ENCODE measurements around the gene PLCL2.

Gene PLCL2

DNA sequence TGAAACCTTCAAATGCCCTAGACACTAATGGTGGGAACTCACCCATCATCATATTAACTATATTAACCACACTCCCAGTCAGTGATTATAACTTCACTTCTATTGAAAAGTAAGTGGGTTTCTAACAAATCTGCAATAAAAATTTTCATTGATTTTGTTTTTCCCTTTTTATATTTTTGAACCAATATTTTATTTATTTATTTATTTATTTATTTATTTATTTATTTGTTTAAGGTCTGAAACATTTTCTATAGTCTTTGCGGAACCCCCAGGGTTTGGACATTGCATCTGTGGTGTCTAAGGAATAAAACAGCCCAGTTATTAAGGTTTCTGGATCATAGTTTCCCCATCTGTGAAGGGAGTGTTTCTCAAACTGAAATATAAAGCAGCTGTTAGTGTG, 16.2 kb upstream of the PLCL2 start:
- Histone ChIP-seq H3K36me3 (ENCODE audit: insufficient read depth) (no peaks in the 10 kb centered on the region), H3K4me2 (no peak overlapping the region), H3K27ac (no peak overlapping the region), H2AFZ (ENCODE audit: low read depth) (no peak overlapping the region), H4K20me1 (ENCODE audit: insufficient read depth) (no peaks in the 10 kb centered on the region), H3K4me3 (IDR thresholded peaks at IDR 0.05; ENCODE audit: insufficient read depth, low read depth, low read length) (no peak overlapping the region), H3K79me2 (ENCODE audit: insufficient read depth, low read depth) (no peaks in the 10 kb centered on the region), H3K27me3 (ENCODE audit: insufficient read depth, low read depth) (no peaks in the 10 kb centered on the region), H3K9ac (no peak overlapping the region), H3K4me1 (ENCODE audit: low read depth, poor library complexity, severe bottlenecking) (peaks cover 21% of the 10 kb centered on the region)
- TF ChIP-seq, protein P1, sequence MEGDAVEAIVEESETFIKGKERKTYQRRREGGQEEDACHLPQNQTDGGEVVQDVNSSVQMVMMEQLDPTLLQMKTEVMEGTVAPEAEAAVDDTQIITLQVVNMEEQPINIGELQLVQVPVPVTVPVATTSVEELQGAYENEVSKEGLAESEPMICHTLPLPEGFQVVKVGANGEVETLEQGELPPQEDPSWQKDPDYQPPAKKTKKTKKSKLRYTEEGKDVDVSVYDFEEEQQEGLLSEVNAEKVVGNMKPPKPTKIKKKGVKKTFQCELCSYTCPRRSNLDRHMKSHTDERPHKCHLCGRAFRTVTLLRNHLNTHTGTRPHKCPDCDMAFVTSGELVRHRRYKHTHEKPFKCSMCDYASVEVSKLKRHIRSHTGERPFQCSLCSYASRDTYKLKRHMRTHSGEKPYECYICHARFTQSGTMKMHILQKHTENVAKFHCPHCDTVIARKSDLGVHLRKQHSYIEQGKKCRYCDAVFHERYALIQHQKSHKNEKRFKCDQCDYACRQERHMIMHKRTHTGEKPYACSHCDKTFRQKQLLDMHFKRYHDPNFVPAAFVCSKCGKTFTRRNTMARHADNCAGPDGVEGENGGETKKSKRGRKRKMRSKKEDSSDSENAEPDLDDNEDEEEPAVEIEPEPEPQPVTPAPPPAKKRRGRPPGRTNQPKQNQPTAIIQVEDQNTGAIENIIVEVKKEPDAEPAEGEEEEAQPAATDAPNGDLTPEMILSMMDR (conservative IDR thresholded peaks at IDR 0.05; ENCODE audit: low read depth, low read length), result no peak

DNA sequence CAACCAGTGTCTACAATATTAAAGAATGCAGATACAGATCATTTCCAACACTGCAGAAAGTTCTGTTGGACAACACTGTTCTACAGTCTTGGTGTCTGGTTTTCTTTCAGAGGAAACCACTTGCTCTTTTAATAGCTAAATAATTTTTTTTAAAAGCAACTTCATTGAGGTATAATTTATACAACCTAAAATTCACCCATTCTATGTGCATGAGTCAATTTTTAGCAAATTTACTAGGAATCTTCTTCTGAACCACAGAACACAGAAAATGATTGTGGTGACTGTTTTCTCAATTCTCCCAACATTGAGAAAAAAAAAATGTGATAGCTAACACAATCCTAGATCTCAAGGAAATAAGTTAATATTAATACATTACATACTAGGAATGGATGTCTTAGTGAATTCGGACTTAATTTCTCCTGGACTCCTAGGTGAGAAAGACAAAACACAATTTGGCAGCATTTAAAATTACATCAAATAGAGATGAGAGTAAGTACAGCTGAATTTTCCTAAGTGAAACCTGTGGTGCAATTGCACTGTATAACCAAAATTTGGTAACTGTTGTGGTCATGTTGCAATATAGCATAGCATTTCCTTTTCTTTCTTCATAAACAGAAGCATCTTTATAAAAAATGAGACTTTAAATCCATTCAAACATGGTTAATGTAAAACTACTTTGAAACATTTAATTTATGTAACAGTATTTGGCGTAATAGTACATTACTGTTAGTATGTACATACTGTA, 15.3 kb upstream of the PLCL2 start:
- no peaks in the 10 kb centered on the region for H4K20me1 ChIP-seq (ENCODE audit: insufficient read depth)
- H3K36me3 ChIP-seq (ENCODE audit: insufficient read depth), result no peaks in the 10 kb centered on the region
- no peak overlapping the region for H3K27ac ChIP-seq
- H3K79me2 ChIP-seq (ENCODE audit: insufficient read depth, low read depth), result no peaks in the 10 kb centered on the region
- H2AFZ ChIP-seq (ENCODE audit: low read depth), result no peak overlapping the region
- H3K27me3 ChIP-seq (ENCODE audit: insufficient read depth, low read depth), result no peaks in the 10 kb centered on the region
- TF ChIP-seq, protein P1 (conservative IDR thresholded peaks at IDR 0.05; ENCODE audit: low read depth, low read length), result no peak
- H3K9ac ChIP-seq, result no peak overlapping the region
- H3K4me1 ChIP-seq (ENCODE audit: low read depth, poor library complexity, severe bottlenecking), result peaks cover 21% of the 10 kb centered on the region
- H3K4me2 ChIP-seq, result no peak overlapping the region
- no peak overlapping the region for H3K4me3 ChIP-seq (IDR thresholded peaks at IDR 0.05; ENCODE audit: insufficient read depth, low read depth, low read length)

DNA sequence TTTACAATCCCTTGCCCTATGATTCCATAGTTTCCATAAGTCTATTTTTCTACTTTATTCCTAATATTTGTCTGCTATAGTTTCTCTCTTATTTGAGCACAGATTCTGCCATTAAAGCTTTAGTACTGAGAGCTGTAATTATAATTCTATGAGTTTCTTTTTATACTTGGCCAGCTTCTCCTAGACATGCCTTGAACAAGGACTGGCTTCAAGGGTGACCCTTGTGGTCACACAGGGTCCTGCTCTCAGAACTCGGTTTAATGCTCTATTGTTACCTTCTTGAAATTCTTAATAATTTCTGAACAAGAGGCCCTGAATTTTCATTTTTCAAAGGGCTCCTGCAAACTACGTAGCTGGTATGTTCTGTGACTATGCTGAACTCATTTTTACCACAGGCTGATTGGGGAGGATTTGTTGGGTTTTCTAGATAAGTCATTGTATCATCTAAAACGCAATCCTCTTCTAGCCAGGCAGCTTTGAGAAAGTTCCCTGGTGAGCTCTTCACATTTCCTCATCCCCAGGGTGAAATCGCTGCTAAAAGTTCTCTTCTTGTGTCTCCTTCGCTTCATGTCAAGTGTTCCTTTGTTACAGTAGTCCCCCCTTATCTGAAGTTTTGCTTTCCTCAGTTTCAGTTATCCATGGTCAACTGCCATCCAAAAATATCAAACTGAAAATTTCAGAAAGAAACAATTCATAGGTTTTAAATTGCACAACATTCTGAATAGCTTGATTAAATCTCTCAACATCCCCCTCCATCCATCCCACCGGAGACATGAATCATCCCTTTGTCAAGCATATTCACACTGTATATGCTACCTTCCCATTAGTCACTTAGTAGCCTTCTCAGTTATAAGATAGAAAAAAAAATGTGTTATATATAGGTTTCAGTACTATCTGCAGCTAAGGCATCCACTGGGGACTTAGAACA, 12.6 kb upstream of the PLCL2 start:
- no peaks in the 10 kb centered on the region for H4K20me1 ChIP-seq (ENCODE audit: insufficient read depth)
- no peak overlapping the region for H3K4me3 ChIP-seq (IDR thresholded peaks at IDR 0.05; ENCODE audit: insufficient read depth, low read depth, low read length)
- no peak overlapping the region for H3K9ac ChIP-seq
- H3K27ac ChIP-seq, result no peak overlapping the region
- no peaks in the 10 kb centered on the region for H3K36me3 ChIP-seq (ENCODE audit: insufficient read depth)
- H3K4me2 ChIP-seq, result no peak overlapping the region
- no peak overlapping the region for H2AFZ ChIP-seq (ENCODE audit: low read depth)
- H3K79me2 ChIP-seq (ENCODE audit: insufficient read depth, low read depth), result no peaks in the 10 kb centered on the region
- peaks cover 8% of the 10 kb centered on the region for H3K4me1 ChIP-seq (ENCODE audit: low read depth, poor library complexity, severe bottlenecking)
- H3K27me3 ChIP-seq (ENCODE audit: insufficient read depth, low read depth), result no peaks in the 10 kb centered on the region
- TF ChIP-seq, protein P1 (conservative IDR thresholded peaks at IDR 0.05; ENCODE audit: low read depth, low read length), result no peak

- H3K4me2 ChIP-seq, result no peak overlapping the region
- no peaks in the 10 kb centered on the region for H3K27me3 ChIP-seq (ENCODE audit: insufficient read depth, low read depth)
- H3K79me2 ChIP-seq (ENCODE audit: insufficient read depth, low read depth), result no peaks in the 10 kb centered on the region
- no peaks in the 10 kb centered on the region for H4K20me1 ChIP-seq (ENCODE audit: insufficient read depth)
- TF ChIP-seq, protein P1 (conservative IDR thresholded peaks at IDR 0.05; ENCODE audit: low read depth, low read length), result no peak
- no peak overlapping the region for H3K27ac ChIP-seq
- no peak overlapping the region for H3K4me3 ChIP-seq (IDR thresholded peaks at IDR 0.05; ENCODE audit: insufficient read depth, low read depth, low read length)
- no peak overlapping the region for H3K9ac ChIP-seq
- no peak overlapping the region for H2AFZ ChIP-seq (ENCODE audit: low read depth)
- peaks cover 5% of the 10 kb centered on the region for H3K4me1 ChIP-seq (ENCODE audit: low read depth, poor library complexity, severe bottlenecking)
- H3K36me3 ChIP-seq (ENCODE audit: insufficient read depth), result no peaks in the 10 kb centered on the region
These were observed 10.9 kb upstream of the PLCL2 start for GRCh38 chr3:16873872-16874271.
